ENCODE data around the gene LDB2.

GRCh38 chr4:16814361-16814760 lies 84.1 kb downstream of the LDB2 start:
- TF ChIP-seq EZH2 (IDR thresholded peaks at IDR 0.05; ENCODE audit: borderline replicate concordance, low read length): no peak
- no peak for TF ChIP-seq CTCF (conservative IDR thresholded peaks at IDR 0.05 in 1 of 2, IDR thresholded peaks at IDR 0.05 in 1 of 2; ENCODE audit: extremely low read depth in 1 of 2, insufficient read depth in 1 of 2, low read depth in 1 of 2, low read length in 2 of 2)
